GM13977 (cell line): ENCODE measurements around the gene ARPIN.

ENCODE experiments used
- DNase-seq: peaks from one replicate; pipeline ENCODE4 v3.0.0; 2012; ENCODE audit warnings: low spot score
- CTCF ChIP-seq: IDR thresholded peaks from 2 replicates; pipeline ENCODE4 v1.5.1; 2012; ENCODE audit warnings: mild to moderate bottlenecking, control low read depth; ENCODE audit not compliant: insufficient read depth; ENCODE audit errors: extremely low read depth, missing control alignments
- in situ Hi-C: fragments of 300-500 bp; cut with MboI; formaldehyde crosslinking; loops from one replicate; pipeline ENCODE4 v1.12.0; 2022; ENCODE audit warnings: low sequenced_read_pairs, low pct_unique_long_range_greater_than_20kb, mixed read lengths, inconsistent platforms; ENCODE audit not compliant: unreplicated experiment

The ARPIN gene

GRCh38 chr15:89903858-89904130 is 9.0 kb downstream of the ARPIN start:
- no peak for TF ChIP-seq CTCF
- no peak for DNase-seq
- in situ Hi-C loops = no loop called here

GRCh38 chr15:89903015-89903857 is 9.5 kb downstream of the ARPIN start:
- TF ChIP-seq CTCF = no peak
- no peak for DNase-seq
- in situ Hi-C loops = no loop called here

GRCh38 chr15:89900849-89901248 is 11.9 kb downstream of the ARPIN start:
- no peak for DNase-seq
- in situ Hi-C loops = no loop called here
- TF ChIP-seq CTCF = no peak

GRCh38 chr15:89899951-89900567 is 12.7 kb downstream of the ARPIN start:
- no peak for DNase-seq
- no peak for TF ChIP-seq CTCF
- in situ Hi-C loops = loop anchor here (5.0 kb wide), 1 partner anchor 172 kb away; no protein-coding TSS in a partner anchor

GRCh38 chr15:89899295-89899945 is 13.3 kb downstream of the ARPIN start:
- in situ Hi-C loops = loop anchor here (5.0 kb wide), 1 partner anchor 173 kb away; no protein-coding TSS in a partner anchor
- TF ChIP-seq CTCF = no peak
- DNase-seq = no peak

- peak; percentile 72 for DNase-seq
- TF ChIP-seq CTCF = peak; percentile 67
- in situ Hi-C loops = loop anchor here (5.0 kb wide), 1 partner anchor 174 kb away; no protein-coding TSS in a partner anchor
These were observed 14.0 kb downstream of the ARPIN start for GRCh38 chr15:89898614-89899294.
